HEK293T (cell line): Measurements from ENCODE around the gene LCN12.

Source experiments
- CTCF ChIA-PET: fragments of 350-600 bp; formaldehyde crosslinking; extraction: SDS; loops from one replicate; lab custom pipeline; 2021; ENCODE audit warnings: antibody characterized with exemption, inconsistent platforms; lab: Yijun Ruan, JAX
- POLR2A ChIA-PET: fragments of 350-600 bp; formaldehyde crosslinking; extraction: SDS; loops from one replicate; lab custom pipeline; 2020; ENCODE audit warnings: antibody characterized with exemption, inconsistent platforms; lab: Yijun Ruan, JAX
- DNase-seq: peaks from one replicate; pipeline ENCODE4 v3.0.0; 2012; ENCODE audit warnings: mixed read lengths; ENCODE audit errors: extremely low spot score
- ARNT ChIP-seq: fragments of 450-650 bp; IDR thresholded peaks from 2 replicates; pipeline ENCODE4 v1.6.1; 2017; ENCODE audit warnings: mild to moderate bottlenecking
- BHLHE40 ChIP-seq: fragments of 450-650 bp; IDR thresholded peaks from 2 replicates; pipeline ENCODE4 v1.6.1; 2016; ENCODE audit warnings: mild to moderate bottlenecking, moderate library complexity, borderline replicate concordance
- CTBP1 ChIP-seq: fragments of 450-650 bp; IDR thresholded peaks from 2 replicates; pipeline ENCODE4 v1.6.1; 2016; ENCODE audit warnings: borderline replicate concordance
- ELF4 ChIP-seq: fragments of 450-650 bp; IDR thresholded peaks from 2 replicates; pipeline ENCODE4 v1.6.1; 2017; ENCODE audit warnings: antibody characterized with exemption
- FOXA1 ChIP-seq: fragments of 450-650 bp; IDR thresholded peaks from 2 replicates; pipeline ENCODE4 v1.6.1; 2016; ENCODE audit warnings: mild to moderate bottlenecking
- FOXK2 ChIP-seq: fragments of 450-650 bp; IDR thresholded peaks from 2 replicates; pipeline ENCODE4 v1.6.1; 2016; ENCODE audit warnings: mild to moderate bottlenecking
- FOXM1 ChIP-seq: fragments of 450-650 bp; IDR thresholded peaks from 2 replicates; pipeline ENCODE4 v1.6.1; 2017; ENCODE audit warnings: mild to moderate bottlenecking, borderline replicate concordance
- HDGF ChIP-seq: fragments of 450-650 bp; IDR thresholded peaks from 2 replicates; pipeline ENCODE4 v1.6.1; 2017; ENCODE audit warnings: antibody characterized with exemption, borderline replicate concordance
- L3MBTL2 ChIP-seq: fragments of 450-650 bp; conservative IDR thresholded peaks from 2 replicates; pipeline ENCODE4 v1.6.1; 2016; ENCODE audit warnings: mild to moderate bottlenecking
- LEF1 ChIP-seq: fragments of 450-650 bp; IDR thresholded peaks from 2 replicates; pipeline ENCODE4 v1.6.1; 2017; ENCODE audit warnings: mild to moderate bottlenecking, borderline replicate concordance
- NFRKB ChIP-seq: fragments of 450-650 bp; IDR thresholded peaks from 2 replicates; pipeline ENCODE4 v1.6.1; 2016; ENCODE audit warnings: mild to moderate bottlenecking, moderate library complexity
- SP1 ChIP-seq: fragments of 450-650 bp; IDR thresholded peaks from 2 replicates; pipeline ENCODE4 v1.6.1; 2017
- SUZ12 ChIP-seq: fragments of 450-650 bp; IDR thresholded peaks from 2 replicates; pipeline ENCODE4 v1.6.1; 2016; ENCODE audit warnings: mild to moderate bottlenecking
- TARDBP ChIP-seq: fragments of 450-650 bp; IDR thresholded peaks from 2 replicates; pipeline ENCODE4 v1.6.1; 2016
- ZNF384 ChIP-seq: fragments of 450-650 bp; IDR thresholded peaks from 2 replicates; pipeline ENCODE4 v1.6.1; 2016
- TF ChIP-seq, protein P1 (sequence below): fragments of 450-650 bp; IDR thresholded peaks from 2 replicates; pipeline ENCODE4 v1.6.1; 2016

Gene LCN12

DNA sequence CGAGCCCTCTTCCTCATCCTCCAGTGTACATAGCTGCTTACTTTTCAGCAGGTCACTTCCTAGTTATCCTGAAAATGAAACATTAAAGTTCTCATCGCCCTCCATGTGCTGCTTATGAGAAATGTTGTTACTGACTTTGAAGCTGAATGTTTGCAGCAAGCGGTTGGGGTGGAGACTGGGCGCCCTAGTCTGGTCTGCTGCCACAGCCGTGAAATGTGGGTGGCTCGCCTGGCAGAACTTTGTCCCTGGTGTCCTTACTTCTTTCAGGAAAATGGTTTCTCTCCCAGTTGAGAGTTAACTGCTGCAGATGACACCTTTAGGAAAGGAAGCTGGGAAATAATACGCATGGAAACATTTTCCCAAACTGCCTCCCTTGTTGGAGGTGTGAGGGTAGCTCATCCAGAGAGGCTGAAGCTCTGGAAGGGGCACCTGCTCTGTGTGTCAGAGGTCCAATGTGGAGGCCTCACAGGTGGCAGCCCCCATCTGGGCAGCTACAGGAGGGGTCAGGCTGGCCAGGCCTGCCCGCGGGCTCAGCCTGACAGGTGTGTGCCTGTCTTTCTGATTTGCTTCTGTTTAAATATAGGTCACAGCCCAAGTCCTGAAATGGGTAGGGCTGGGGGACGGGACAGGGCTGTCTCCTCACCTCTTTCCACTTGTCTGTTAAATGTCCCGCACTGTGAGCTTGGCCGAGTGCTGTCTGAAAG, 41.7 kb upstream of the LCN12 start:
- TF ChIP-seq NFRKB (no peak), HDGF (no peak), FOXM1 (no peak), LEF1 (no peak), TARDBP (no peak), ARNT (no peak), FOXK2 (no peak), SP1 (no peak), L3MBTL2 (no peak)
- TF ChIP-seq, protein P1, sequence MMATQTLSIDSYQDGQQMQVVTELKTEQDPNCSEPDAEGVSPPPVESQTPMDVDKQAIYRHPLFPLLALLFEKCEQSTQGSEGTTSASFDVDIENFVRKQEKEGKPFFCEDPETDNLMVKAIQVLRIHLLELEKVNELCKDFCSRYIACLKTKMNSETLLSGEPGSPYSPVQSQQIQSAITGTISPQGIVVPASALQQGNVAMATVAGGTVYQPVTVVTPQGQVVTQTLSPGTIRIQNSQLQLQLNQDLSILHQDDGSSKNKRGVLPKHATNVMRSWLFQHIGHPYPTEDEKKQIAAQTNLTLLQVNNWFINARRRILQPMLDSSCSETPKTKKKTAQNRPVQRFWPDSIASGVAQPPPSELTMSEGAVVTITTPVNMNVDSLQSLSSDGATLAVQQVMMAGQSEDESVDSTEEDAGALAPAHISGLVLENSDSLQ = no peak
- no peak for DNase-seq
- CTCF ChIA-PET = no interaction called here
- POLR2A ChIA-PET = no interaction called here

DNA sequence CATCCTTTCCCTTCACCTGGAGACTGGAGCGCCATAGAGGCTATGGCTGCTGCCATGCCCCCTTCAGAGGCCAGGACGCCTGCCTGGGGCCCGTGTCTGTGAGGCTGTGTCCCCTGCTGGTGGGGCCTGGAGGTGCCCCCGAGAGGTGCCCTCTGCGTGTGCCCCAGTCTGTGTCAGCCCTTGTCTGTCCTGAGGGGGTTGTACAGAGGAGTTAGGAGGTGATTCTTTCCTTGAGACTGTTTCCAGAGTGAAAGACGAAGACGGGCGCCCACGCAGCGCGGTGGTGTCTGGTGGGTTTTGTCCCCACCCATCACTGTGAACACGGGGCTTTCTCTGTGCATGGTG, 41.2 kb upstream of the LCN12 start:
- TF ChIP-seq LEF1 = no peak
- no peak for TF ChIP-seq HDGF
- no peak for TF ChIP-seq BHLHE40
- TF ChIP-seq SUZ12 = no peak
- TF ChIP-seq, protein P1 = no peak
- TF ChIP-seq NFRKB = no peak
- TF ChIP-seq ELF4 = no peak
- no peak for TF ChIP-seq FOXM1
- TF ChIP-seq FOXA1 = no peak
- no peak for TF ChIP-seq CTBP1
- DNase-seq = no peak
- ChIA-PET CTCF (no interaction called here), POLR2A (no interaction called here)

DNA sequence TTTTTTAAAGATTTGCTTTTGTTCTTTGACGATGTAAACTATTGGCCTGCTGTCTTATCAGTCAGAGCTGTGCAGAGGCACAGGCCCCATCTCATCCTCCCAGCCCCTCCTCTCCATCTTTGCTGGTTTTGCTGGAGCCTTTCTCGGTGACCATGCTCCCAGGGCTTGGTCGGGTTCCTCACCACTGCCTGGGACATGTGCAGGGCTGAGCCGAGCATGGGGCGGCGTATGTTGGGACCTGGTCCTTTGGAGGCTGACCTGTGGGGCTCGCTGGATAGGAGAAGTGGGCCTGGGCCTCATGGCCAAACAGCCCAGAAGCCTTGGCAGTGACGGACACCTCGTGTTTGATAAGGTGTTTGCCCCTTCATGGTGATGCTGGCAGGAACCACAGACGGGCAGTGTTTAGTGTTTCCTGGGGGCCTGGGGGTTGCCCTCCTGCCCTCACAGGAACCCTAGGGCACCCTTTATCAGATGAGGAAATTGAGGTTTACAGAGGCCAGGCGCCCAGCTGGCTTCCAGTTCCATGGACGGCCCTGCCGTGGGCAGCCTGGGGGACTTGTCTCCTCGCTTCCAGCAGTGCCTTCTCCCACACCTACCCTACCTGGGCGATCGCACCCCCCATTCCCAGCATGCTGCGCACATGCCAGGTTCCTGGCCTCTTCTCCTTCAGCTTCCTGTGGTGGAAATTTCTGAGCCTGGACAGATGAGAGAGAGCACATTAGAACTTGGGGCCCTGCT, 38.2 kb upstream of the LCN12 start:
- CTCF ChIA-PET = no interaction called here
- DNase-seq = no peak
- POLR2A ChIA-PET = no interaction called here
- TF ChIP-seq, protein P1 = no peak
- TF ChIP-seq ELF4 (no peak), SP1 (no peak), BHLHE40 (no peak), HDGF (no peak), FOXA1 (no peak), CTBP1 (no peak), NFRKB (no peak), ZNF384 (no peak)

DNA sequence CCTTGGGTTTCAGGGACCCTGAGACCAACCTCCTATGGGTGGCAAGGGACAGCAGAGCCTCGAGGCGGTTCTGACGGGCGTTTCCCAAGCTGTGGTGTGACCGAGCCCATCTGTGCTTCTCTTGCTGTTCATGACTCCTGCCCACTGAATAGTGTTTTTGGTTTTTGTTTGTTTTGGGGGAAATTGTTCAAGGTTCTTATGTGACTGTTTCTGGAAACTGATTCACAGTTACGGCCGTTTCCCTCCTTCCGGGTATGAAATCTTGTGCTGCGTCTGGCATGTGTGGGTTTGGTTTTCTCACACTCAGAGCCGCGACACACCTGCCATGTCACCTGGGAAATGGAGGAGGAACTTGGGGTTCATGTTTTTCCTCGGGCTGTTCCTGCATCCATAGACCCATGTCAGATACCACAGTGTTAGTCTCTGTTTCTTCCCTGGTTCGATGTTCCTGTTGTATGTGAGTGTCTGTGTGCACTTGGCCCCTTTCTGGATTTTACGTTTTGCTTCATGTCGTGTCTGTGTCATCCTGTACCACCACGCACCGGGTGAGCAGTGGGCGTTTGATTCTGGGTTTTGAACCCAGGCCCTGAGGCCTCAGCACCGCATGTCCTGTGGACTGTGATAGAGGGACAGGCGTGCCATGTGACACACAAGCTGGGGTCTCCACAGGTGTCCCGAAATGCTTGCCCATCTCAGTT, 36.3 kb upstream of the LCN12 start:
- no peak for DNase-seq
- CTCF ChIA-PET = no interaction called here
- TF ChIP-seq CTBP1 = no peak
- no peak for TF ChIP-seq SP1
- TF ChIP-seq, protein P1 = no peak
- TF ChIP-seq BHLHE40 = no peak
- TF ChIP-seq FOXA1 = no peak
- TF ChIP-seq LEF1 = no peak
- no peak for TF ChIP-seq L3MBTL2
- no peak for TF ChIP-seq ARNT
- no peak for TF ChIP-seq FOXM1
- no peak for TF ChIP-seq HDGF
- POLR2A ChIA-PET = no interaction called here

DNA sequence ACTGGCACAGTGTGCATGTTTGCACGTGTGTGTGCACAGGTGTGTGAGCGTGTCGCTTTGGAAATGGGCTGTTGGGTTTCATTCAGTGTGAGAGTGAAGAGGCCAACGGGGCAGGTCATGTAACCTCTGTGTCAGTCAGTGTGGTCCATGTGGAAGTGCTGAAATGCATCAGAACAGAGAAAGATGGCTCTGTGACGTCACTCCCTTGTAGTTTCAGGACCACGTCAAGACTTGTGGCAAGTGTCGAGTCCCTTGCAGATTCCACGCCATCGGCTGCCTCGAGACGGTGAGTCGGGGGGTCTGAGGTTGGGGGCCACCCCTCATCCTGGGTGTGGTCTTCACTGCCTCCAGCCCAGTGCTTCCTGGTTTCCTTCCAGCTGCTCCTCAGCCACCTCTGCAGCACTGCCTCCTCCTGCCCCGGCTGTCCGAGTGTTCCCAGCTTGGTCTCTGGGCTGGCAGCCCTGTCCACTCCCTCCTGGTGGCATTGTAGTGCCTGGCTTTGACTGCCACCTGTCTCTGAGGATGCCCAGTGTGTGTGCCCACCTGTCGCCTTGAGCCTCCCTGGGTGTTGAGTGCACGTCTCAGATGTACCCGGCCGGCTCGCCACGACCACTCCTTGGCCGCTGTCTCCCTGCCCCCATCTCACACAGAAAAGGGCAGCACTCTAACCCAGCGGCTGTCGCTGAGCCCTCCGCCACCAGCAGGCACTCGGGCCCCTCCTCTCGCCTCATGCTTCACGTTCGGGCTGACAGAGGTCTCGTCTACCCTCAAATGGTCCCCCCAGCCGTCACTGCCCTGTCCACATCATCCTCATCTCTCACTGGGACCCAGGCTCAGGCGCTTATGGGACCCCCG, 35.5 kb upstream of the LCN12 start:
- POLR2A ChIA-PET = no interaction called here
- TF ChIP-seq ELF4 (no peak), NFRKB (no peak), FOXM1 (no peak), LEF1 (no peak), SUZ12 (no peak), FOXK2 (no peak)
- TF ChIP-seq, protein P1 = no peak
- CTCF ChIA-PET = no interaction called here
- no peak for DNase-seq
